Fibroblast of skin of abdomen (primary cell): ENCODE results near the gene TTC28.
A peak's percentile ranks its signal among the peaks of the same experiment; 100 is the strongest.

Source experiments
- DNase-seq: peaks from one replicate; pipeline ENCODE4 v3.0.0-alpha.2; 2013

Gene TTC28

GRCh38 chr22:28348613-28349609, 330.7 kb downstream of the TTC28 start:
- no peak for DNase-seq

- DNase-seq, result no peak
These were observed 333.3 kb downstream of the TTC28 start for GRCh38 chr22:28346308-28346707.

- peak; percentile 47 for DNase-seq
These were observed 334.5 kb downstream of the TTC28 start for GRCh38 chr22:28344918-28345703.

- peak; percentile 31 for DNase-seq
These were observed 338.6 kb downstream of the TTC28 start for GRCh38 chr22:28341001-28341400.

- DNase-seq, result no peak
These were observed 346.6 kb downstream of the TTC28 start for GRCh38 chr22:28333088-28333487.

GRCh38 chr22:28332410-28332809, 347.2 kb downstream of the TTC28 start:
- no peak for DNase-seq

- DNase-seq, result no peak
These were observed 347.9 kb downstream of the TTC28 start for GRCh38 chr22:28331695-28332094.

GRCh38 chr22:28329186-28330073, 350.2 kb downstream of the TTC28 start:
- DNase-seq, result peak; percentile 47

GRCh38 chr22:28328756-28329155, 350.9 kb downstream of the TTC28 start:
- no peak for DNase-seq

- DNase-seq, result no peak
These were observed 363.6 kb downstream of the TTC28 start for GRCh38 chr22:28316014-28316413.

- no peak for DNase-seq
These were observed 364.7 kb downstream of the TTC28 start for GRCh38 chr22:28314959-28315358.

GRCh38 chr22:28310299-28310698, 369.3 kb downstream of the TTC28 start:
- no peak for DNase-seq

GRCh38 chr22:28299753-28300152, 379.9 kb downstream of the TTC28 start:
- DNase-seq, result no peak

- no peak for DNase-seq
These were observed 380.3 kb downstream of the TTC28 start for GRCh38 chr22:28299309-28299708.

- DNase-seq, result no peak
These were observed 382.1 kb downstream of the TTC28 start for GRCh38 chr22:28297504-28297903.

GRCh38 chr22:28296452-28296851, 383.2 kb downstream of the TTC28 start:
- DNase-seq, result no peak

- peak; percentile 50 for DNase-seq
These were observed 396.5 kb downstream of the TTC28 start for GRCh38 chr22:28283068-28283654.

- peak; percentile 62 for DNase-seq
These were observed 397.1 kb downstream of the TTC28 start for GRCh38 chr22:28282405-28283067.

GRCh38 chr22:28279888-28280287, 399.8 kb downstream of the TTC28 start:
- peak; percentile 57 for DNase-seq

GRCh38 chr22:28269277-28269676, 410.4 kb downstream of the TTC28 start:
- no peak for DNase-seq

GRCh38 chr22:28268850-28269249, 410.8 kb downstream of the TTC28 start:
- no peak for DNase-seq
